Endothelial cell of umbilical vein (primary cell): ENCODE measurements around the gene TTYH2.

Experiments
- CTCF ChIP-seq, 2 donors: IDR thresholded peaks; 1 replicate in 1 of 2; 2 replicates in 1 of 2; pipeline ENCODE4 v1.5.1; 2011; ENCODE audit warnings: low read length in 2 of 2, mild to moderate bottlenecking in 2 of 2, moderate library complexity in 2 of 2, control low read depth in 1 of 2, inconsistent platforms in 1 of 2, low read depth in 1 of 2; ENCODE audit not compliant: insufficient read depth in 1 of 2; ENCODE audit errors: extremely low read depth in 1 of 2
- EZH2 ChIP-seq: IDR thresholded peaks from 2 replicates; pipeline ENCODE4 v1.6.1; 2012; ENCODE audit warnings: borderline replicate concordance, low read depth, mild to moderate bottlenecking, moderate library complexity, low read length, inconsistent platforms; ENCODE audit not compliant: severe bottlenecking
- MAX ChIP-seq: IDR thresholded peaks from 2 replicates; pipeline ENCODE4 v1.6.1; 2011; ENCODE audit not compliant: insufficient read depth, insufficient read length
- POLR2A ChIP-seq: IDR thresholded peaks from 2 replicates; pipeline ENCODE4 v1.6.1; 2012; ENCODE audit warnings: low read depth, mild to moderate bottlenecking, control low read depth, low read length
- POLR2AphosphoS5 ChIP-seq: IDR thresholded peaks from 2 replicates; pipeline ENCODE4 v1.6.1; 2012; ENCODE audit warnings: low read depth, mild to moderate bottlenecking, control low read depth, low read length, moderate library complexity; ENCODE audit not compliant: insufficient read depth

GRCh38 chr17:74179576-74179975 is 33.8 kb upstream of the TTYH2 start:
- TF ChIP-seq CTCF (IDR thresholded peaks at IDR 0.05; ENCODE audit: extremely low read depth in 1 of 2, insufficient read depth in 1 of 2, low read depth in 1 of 2, low read length in 2 of 2) (no peak), POLR2A (no peak), EZH2 (no peak), POLR2AphosphoS5 (no peak), MAX (no peak)
